ENCODE measurements around the gene ARID3A.

ARID3A gene

GRCh38 chr19:947090-947706, 21.4 kb downstream of the ARID3A start:
- no peak for TF ChIP-seq CTCF (IDR thresholded peaks at IDR 0.05)
- Histone ChIP-seq H3K27ac (no peak overlapping the region), H3K9me3 (no peaks in the 10 kb centered on the region), H3K4me1 (no peaks in the 10 kb centered on the region), H3K27me3 (no peaks in the 10 kb centered on the region), H3K4me3 (no peak overlapping the region), H3K36me3 (no peaks in the 10 kb centered on the region)
- intact Hi-C loops (cut with DNase I; ENCODE audit: low total_unique reads) = no loop called here
- DNase-seq = no peak

DNA sequence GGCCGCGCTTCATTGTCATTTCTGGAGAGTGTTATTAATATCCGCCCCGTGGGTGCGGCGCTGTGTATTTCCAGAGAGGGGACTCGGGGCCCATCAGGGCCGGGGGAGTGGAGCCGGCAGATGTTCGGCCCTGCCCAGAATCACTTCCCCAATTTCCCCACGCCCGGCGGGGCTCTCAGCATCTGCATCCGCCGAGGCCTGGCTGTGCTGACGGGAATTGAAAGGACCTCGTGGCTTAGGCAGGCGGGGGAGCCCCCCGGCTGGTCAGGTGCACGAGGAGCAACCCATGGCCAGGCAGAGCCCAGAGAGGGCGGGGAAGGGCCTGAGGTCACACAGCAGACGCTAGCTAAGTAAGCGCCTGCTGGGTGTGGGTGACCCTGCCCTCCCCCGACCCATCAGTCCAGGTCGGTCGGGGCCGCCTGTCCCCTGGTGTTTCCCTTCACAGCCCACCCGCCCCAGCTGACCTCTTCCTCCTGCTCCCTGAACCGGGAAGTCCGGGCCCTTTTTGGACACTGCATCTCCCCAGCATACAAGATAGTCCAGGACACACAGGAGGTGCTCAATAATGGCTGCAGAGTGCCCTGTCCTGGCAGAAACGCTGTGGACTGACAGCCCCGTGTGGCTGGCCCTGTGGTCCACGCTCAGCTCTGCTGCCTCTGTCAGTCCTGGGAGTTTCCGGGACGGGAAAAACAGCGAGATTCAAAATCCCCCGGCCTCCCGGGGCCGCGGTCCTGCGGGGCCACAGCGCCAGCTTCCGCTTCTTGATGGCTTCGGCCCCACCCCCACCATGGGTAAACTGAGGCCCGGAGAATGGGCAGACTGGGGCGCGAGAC, 22.1 kb downstream of the ARID3A start:
- peak; percentile 71 to 85 for DNase-seq
- intact Hi-C loops (cut with DNase I; ENCODE audit: low total_unique reads) = no loop called here
- Histone ChIP-seq H3K9me3 (no peaks in the 10 kb centered on the region), H3K4me3 (no peak overlapping the region), H3K27me3 (peaks cover 0 to 5% of the 10 kb centered on the region in 2 donors), H3K36me3 (no peaks in the 10 kb centered on the region), H3K4me1 (no peaks in the 10 kb centered on the region), H3K27ac (no peak overlapping the region)
- TF ChIP-seq CTCF (IDR thresholded peaks at IDR 0.05) = no peak

- Histone ChIP-seq H3K27ac (no peak overlapping the region), H3K4me3 (no peak overlapping the region), H3K27me3 (peaks cover 0 to 15% of the 10 kb centered on the region in 2 donors), H3K9me3 (no peaks in the 10 kb centered on the region), H3K36me3 (no peaks in the 10 kb centered on the region), H3K4me1 (no peaks in the 10 kb centered on the region)
- intact Hi-C loops (cut with DNase I; ENCODE audit: low total_unique reads) = no loop called here
- no peak for DNase-seq
- no peak for TF ChIP-seq CTCF (IDR thresholded peaks at IDR 0.05)
Observed at GRCh38 chr19:948842-949496, 23.1 kb downstream of the ARID3A start.

DNA sequence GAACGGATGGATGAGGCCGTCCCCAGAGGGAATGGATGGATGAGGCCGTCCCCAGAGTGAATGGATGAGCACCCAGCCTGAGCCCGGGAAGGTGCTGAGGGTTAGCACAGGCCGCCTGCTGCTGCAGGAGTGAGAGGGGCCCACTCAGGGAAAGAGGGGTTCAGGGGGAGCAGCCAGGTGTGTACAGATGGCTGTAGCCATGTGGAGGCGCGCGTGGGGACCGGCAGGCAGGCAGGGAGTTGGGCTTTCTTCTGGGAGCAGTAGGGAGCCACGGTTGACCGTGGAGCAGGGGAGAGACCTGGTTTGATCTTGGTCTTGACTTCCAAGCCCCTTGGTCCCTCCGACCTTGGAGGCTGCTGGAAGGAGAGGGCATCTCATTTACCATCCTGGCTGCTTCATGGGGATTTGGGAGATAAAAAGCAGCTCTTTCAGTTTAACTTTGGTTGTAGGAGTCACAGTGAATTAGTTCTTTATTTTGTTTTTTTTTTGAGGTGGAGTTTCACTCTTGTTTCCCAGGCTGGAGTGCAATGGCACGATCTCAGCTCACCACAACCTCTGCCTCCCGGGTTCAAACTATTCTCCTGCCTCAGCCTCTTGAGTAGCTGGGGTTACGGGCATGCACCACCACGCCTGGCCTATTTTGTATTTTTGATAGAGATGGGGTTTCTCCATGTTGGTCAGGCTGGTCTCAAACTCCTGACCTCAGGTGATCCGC, 24.7 kb downstream of the ARID3A start:
- Histone ChIP-seq H3K27me3 (peaks cover 0 to 31% of the 10 kb centered on the region in 2 donors), H3K4me1 (no peaks in the 10 kb centered on the region), H3K27ac (no peak overlapping the region), H3K4me3 (no peak overlapping the region), H3K36me3 (no peaks in the 10 kb centered on the region), H3K9me3 (no peaks in the 10 kb centered on the region)
- no peak for TF ChIP-seq CTCF (IDR thresholded peaks at IDR 0.05)
- intact Hi-C loops (cut with DNase I; ENCODE audit: low total_unique reads) = no loop called here
- no peak for DNase-seq

DNA sequence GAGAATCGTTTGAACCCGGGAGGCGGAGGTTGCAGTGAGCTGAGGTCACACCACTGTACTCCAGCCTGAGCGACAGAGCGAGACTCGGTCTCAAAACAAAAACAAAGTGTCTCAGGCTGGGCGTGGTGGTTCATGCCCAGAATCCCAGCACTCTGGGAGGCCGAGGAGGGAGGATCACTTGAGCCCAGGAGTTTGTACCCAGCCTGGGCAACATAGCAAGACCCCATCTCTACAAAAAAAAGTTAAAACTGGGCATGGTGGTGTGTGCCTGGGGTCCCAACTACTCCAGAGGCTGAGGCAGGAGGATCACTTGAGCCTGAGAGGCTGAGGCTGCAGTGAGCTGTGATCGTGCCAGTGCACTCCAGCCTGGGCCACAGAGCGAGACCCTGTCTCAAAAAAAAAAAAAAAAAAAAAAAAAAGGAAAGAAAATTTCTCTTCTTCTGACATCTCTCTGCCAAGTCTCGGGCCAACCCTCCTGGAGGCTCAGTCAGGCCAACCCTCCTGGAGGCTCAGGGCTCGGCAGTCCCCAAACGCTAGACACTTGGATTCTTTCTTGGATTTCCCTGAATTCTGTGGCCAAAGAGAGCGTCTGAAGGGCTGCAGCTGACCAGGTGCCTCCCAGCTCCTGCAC, 26.3 kb downstream of the ARID3A start:
- Histone ChIP-seq H3K27me3 (peaks cover 0 to 40% of the 10 kb centered on the region in 2 donors), H3K9me3 (no peaks in the 10 kb centered on the region), H3K4me1 (no peaks in the 10 kb centered on the region), H3K4me3 (no peak overlapping the region), H3K27ac (no peak overlapping the region), H3K36me3 (no peaks in the 10 kb centered on the region)
- TF ChIP-seq CTCF (IDR thresholded peaks at IDR 0.05) = no peak
- intact Hi-C loops (cut with DNase I; ENCODE audit: low total_unique reads) = no loop called here
- no peak for DNase-seq
